ENCODE measurements around the gene TM4SF1.

The TM4SF1 gene

GRCh38 chr3:149368674-149369497 lies 8.6 kb downstream of the TM4SF1 start:
- Histone ChIP-seq H3K9me3 (ENCODE audit: control insufficient read depth, low read length) (no peaks in the 10 kb centered on the region), H3K79me2 (no peaks in the 10 kb centered on the region), H3K4me3 (ENCODE audit: low read depth, low read length) (no peak overlapping the region), H3K27ac (no peak overlapping the region), H3K4me1 (no peaks in the 10 kb centered on the region), H3K36me3 (ENCODE audit: control insufficient read depth, insufficient read depth, low read length) (no peaks in the 10 kb centered on the region), H3K4me2 (ENCODE audit: low read length) (no peak overlapping the region), H3K27me3 (ENCODE audit: control insufficient read depth, insufficient read depth, low read length) (no peaks in the 10 kb centered on the region), H2AFZ (no peak overlapping the region), H3K9ac (no peak overlapping the region)
- TF ChIP-seq CTCF (IDR thresholded peaks at IDR 0.05), result no peak

DNA sequence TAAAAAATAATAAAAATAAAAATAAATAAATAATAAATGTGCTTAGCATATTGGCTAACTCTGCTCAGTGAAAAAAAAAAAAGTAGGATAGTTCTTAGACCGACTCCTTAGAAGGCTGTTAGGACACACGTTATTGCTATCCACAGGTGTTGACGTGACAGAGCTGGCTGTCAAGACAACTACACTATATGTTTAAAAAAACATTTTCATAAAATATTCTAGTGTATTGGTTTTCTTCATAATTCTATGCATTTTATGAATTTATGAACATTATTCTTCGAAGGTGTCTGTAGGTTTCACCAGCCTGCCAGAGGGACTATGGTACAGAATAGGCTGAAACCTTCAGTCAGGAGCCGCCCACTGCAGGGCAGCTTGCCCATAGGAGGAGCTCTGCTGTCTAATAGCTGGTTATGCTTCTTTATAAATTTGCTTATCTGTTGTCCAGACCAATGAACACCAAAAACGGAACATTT lies 9.2 kb downstream of the TM4SF1 start:
- no peak for TF ChIP-seq CTCF (IDR thresholded peaks at IDR 0.05)
- H2AFZ ChIP-seq, result no peak overlapping the region
- no peaks in the 10 kb centered on the region for H3K27me3 ChIP-seq (ENCODE audit: control insufficient read depth, insufficient read depth, low read length)
- no peaks in the 10 kb centered on the region for H3K9me3 ChIP-seq (ENCODE audit: control insufficient read depth, low read length)
- no peaks in the 10 kb centered on the region for H3K79me2 ChIP-seq
- H3K4me1 ChIP-seq, result no peaks in the 10 kb centered on the region
- H3K36me3 ChIP-seq (ENCODE audit: control insufficient read depth, insufficient read depth, low read length), result no peaks in the 10 kb centered on the region
- H3K4me2 ChIP-seq (ENCODE audit: low read length), result no peak overlapping the region
- H3K9ac ChIP-seq, result no peak overlapping the region
- H3K27ac ChIP-seq, result no peak overlapping the region
- no peak overlapping the region for H3K4me3 ChIP-seq (ENCODE audit: low read depth, low read length)

DNA sequence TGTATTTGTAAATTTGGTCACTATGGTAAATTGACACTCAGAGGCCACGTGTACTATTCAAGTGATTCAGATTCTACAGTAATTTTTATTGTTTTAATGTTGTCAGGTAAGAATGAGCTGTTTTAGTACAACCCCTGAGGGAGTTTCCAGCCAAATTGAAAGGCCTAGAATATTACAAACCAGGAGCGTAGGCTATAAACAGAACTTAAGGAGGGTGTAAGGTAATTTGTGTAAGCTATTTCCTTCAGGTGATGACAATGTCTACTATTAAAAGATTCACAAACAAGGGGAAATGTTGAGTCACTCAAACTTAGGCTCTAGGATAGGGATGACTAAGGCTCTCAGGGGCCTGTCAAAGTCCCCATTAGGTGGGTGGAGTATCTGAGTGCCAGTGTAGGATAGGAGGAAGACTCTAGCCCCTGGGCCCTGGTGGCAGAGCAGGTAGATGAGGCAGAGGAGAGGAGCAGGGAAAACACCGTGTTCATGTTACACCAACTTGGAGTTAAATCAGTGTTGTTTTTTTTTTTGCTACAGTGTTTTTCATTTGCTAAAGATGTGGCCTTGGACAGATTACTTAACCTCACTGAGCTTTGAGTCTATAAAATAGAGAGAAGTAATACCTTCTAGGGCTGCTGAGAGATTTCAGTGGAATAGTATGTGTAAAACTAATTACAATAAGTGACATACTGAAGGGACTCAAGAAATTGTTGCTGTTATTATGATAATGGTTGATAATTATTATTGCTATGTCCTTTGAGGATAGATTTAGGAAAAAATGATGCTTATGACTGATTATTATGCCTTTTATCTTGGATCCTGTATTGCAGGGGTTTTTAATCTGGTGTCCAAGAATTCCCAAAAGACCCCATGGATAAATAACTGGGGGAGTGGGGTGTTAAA lies 10.3 kb downstream of the TM4SF1 start:
- Histone ChIP-seq H3K9me3 (ENCODE audit: control insufficient read depth, low read length) (no peaks in the 10 kb centered on the region), H2AFZ (no peak overlapping the region), H3K79me2 (no peaks in the 10 kb centered on the region), H3K27ac (no peak overlapping the region), H3K36me3 (ENCODE audit: control insufficient read depth, insufficient read depth, low read length) (no peaks in the 10 kb centered on the region), H3K27me3 (ENCODE audit: control insufficient read depth, insufficient read depth, low read length) (no peaks in the 10 kb centered on the region), H3K4me3 (ENCODE audit: low read depth, low read length) (no peak overlapping the region), H3K4me1 (no peaks in the 10 kb centered on the region), H3K9ac (no peak overlapping the region), H3K4me2 (ENCODE audit: low read length) (no peak overlapping the region)
- no peak for TF ChIP-seq CTCF (IDR thresholded peaks at IDR 0.05)

GRCh38 chr3:149366031-149366430 lies 11.4 kb downstream of the TM4SF1 start:
- no peak for TF ChIP-seq CTCF (IDR thresholded peaks at IDR 0.05)
- H3K36me3 ChIP-seq (ENCODE audit: control insufficient read depth, insufficient read depth, low read length), result no peaks in the 10 kb centered on the region
- no peaks in the 10 kb centered on the region for H3K27me3 ChIP-seq (ENCODE audit: control insufficient read depth, insufficient read depth, low read length)
- H3K9me3 ChIP-seq (ENCODE audit: control insufficient read depth, low read length), result no peaks in the 10 kb centered on the region
- no peak overlapping the region for H3K9ac ChIP-seq
- no peak overlapping the region for H3K27ac ChIP-seq
- H2AFZ ChIP-seq, result no peak overlapping the region
- no peak overlapping the region for H3K4me3 ChIP-seq (ENCODE audit: low read depth, low read length)
- no peak overlapping the region for H3K4me2 ChIP-seq (ENCODE audit: low read length)
- H3K79me2 ChIP-seq, result no peaks in the 10 kb centered on the region
- H3K4me1 ChIP-seq, result no peaks in the 10 kb centered on the region
